Pulmonary artery endothelial cell (primary cell): Measurements from ENCODE around the gene SLC6A18. TPM values are rescaled to one million over a fixed set of nuclear protein-coding genes. Genes with fewer than 3 reads are reported as not detected.

Experiments used
- DNase-seq: peaks from one replicate; pipeline ENCODE4 v3.0.0-alpha.2; 2011; ENCODE audit warnings: low read depth, low spot score
- total RNA-seq: library from RNA; depleted of rRNA; stranded (reverse); fragments of >200 nt; gene quantifications from 2 replicates; pipeline ENCODE4 v1.2.3, GENCODE V29; 2014

Gene SLC6A18, protein sequence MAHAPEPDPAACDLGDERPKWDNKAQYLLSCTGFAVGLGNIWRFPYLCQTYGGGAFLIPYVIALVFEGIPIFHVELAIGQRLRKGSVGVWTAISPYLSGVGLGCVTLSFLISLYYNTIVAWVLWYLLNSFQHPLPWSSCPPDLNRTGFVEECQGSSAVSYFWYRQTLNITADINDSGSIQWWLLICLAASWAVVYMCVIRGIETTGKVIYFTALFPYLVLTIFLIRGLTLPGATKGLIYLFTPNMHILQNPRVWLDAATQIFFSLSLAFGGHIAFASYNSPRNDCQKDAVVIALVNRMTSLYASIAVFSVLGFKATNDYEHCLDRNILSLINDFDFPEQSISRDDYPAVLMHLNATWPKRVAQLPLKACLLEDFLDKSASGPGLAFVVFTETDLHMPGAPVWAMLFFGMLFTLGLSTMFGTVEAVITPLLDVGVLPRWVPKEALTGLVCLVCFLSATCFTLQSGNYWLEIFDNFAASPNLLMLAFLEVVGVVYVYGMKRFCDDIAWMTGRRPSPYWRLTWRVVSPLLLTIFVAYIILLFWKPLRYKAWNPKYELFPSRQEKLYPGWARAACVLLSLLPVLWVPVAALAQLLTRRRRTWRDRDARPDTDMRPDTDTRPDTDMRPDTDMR
- not detected in 2 replicates for total RNA-seq

DNA sequence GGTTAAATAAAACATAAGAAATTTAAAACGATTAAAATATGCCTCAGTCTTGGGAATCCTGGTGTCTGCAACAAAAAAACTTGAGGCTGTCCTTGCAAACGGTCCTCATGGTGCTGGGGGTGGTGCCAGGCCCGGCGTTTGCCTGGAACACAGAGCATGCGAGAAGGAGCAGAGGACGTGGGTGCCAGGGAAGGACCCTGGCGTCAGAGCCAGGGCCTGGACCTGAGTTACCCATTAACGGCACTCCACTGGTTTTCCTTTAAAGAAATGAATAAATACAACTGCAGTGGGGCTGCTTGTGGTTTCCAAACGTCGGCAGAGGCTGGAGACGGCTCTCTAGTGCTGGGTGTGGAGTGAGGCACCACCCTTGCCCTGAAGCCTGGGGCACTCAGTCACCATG, at the start of gene SLC6A18:
TSS of gene SLC6A18 (plus strand) at position 301 of the 400 bp plus-strand sequence. CDS start at position 398, 97 bp downstream.
- no peak for DNase-seq

DNA sequence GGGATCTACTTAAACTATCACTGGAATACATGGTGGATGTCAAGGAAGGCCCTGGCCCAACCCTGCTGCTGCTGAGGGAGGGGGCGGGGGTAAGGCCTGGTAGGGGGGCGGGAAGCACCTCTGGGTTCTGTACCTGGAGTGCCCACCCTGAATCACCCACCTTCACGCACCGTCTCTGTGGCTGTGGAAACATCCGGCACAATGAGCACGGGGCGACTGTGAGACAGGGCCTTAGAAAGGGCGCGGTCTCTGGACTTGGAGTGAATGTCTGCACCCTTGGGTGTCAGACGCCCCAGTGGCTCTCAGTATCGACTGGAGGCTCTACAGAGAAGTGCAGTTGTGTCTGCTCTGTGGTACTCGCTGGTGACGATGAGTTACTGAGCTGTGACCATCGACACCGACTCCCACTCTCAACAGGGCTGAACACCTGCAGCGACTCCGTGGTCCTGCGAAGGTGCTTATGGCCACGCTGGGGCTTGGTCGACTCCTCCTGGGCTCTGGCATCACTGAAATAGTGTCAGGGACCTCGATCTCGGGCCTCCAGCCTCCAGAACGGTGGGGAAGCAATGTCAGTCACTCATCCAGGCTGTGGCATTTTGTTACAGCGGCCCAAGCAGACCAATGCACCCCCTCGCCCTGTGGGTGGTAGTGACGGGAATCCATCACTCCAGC, 49.2 kb upstream of the SLC6A18 start:
- no peak for DNase-seq

DNA sequence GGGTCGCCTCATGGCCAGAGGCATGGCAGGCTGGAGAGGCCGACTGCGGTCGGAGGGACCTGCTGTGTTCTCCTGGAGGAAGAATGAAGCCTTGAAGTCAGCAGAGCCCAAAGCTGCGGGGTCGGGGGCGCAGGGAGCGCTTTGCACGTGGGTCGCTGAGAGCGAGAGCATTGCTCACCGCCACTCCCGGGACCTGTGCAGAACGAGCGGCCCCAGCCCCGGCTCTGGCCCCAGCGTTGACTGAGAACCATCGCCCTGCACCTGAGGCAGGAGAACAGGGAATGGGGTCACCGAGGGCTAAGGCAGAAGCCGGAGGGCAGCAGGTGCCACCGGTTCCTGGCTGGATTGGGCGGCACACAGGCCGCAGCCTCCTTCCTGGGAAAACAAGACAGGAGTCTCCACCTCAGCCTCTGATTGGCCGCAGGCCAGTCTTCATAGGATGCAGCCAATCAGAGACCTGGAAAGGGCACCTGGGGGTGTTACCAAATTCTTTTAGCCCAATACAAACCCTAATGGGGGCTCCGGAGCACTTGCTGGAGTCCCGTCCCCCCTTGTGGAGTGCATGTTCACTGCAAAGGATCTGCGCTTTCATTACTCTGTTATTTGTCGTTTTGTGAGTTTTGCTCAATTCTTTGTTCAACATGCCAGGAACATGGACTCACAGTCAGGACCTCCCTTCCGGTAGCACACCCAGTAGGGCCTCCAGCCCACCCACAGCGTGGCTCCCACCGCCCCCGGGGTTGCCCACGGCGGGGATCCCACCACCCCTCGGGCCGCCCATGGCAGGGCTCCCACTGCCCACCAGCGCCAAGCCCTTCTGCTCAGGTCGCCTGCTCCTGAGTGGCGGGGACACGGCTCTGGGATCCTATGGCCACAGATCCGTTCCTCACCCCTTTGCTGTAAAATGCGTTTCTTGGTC, 48.4 kb upstream of the SLC6A18 start:
- DNase-seq: no peak

DNA sequence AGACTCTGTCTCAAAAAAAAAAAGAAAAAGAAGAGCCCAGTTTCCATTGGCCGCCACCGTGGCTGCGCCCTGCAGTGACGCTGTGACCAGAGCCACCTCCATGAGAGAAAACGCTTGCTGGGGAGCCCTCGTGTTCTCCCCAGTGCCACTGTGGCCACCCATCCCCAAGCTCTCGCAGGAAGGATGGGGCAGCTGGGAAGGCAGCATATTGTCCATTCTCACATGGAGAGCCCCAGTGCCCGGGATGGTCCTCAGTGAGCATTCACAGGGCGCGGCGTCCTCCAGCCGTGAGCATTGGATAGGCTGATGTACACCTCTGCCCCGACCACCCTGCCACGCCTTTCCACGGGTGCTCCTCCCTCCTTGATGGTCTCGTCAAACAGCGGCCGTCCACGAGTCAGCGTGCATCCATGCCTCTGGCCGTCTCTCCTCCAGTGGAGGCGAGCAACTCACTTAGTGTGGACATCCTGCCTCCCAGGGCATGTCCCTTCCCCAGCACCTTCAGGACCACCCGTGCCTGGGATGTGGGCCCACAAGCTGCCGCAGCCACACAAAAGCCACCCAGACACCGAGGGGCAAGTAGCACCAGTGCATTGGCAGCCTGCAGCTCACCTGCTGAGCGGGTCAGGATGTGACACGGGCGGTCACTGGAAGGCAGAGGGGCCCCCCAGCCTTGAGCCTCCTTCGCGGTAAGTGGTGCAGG, 47.2 kb upstream of the SLC6A18 start:
- DNase-seq: no peak

DNA sequence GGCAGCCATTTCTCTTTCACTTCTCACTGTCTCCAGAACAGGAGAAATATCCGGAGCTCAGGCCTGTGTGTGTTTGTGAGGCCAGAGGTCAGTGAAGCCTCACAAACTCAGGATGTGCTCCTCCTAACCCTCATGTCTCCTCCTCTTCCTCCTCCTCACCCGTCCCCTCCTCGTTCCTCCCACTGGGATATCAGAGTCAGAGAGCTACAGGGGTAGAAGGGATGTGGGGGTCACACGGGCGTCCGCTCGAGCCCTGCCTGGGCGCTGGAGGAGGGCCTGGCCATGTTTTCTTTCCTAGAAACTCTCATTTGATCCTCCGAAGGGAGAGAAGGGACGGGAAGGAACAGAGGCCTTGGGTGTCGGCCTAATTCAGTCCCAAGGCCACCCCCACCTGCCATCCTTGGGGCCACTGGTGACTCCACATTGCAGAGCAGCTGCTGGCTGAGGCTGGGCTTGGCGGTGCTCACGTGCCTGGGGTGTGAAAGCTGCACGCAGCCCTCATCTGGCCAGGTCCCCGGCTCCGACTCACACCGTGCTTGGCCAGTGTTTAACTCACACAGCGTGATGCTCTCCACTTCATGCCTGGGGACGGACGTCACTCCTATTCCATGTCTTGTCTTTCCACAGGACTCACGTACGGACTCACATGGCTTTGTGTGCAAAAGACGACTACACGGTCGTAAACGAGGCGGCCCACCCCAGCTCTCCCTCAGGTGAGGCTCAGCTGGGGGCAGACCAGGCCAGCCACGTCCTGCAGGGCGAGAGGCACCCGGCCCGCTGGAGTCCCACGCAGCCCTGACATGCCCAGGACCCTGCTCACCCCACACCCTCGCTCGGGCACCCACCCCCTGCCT, 46.4 kb upstream of the SLC6A18 start:
- no peak for DNase-seq

DNA sequence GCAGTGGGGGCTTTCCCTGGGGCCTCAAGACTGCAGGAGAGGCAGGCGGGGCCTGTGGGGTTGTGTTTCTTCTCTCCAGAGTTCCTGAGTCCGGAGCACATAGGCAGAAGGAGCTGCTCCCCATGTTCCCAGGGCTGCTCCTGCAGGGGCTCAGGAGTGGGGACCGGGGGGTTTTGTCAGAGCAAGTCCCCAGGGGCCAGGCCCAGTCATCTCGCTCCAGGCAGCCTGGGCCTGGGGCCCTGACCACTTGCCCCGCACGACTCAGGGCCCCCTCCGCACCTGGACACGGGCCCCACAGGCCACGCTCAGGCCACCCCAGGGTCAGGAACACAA, 45.8 kb upstream of the SLC6A18 start:
- DNase-seq: no peak

DNA sequence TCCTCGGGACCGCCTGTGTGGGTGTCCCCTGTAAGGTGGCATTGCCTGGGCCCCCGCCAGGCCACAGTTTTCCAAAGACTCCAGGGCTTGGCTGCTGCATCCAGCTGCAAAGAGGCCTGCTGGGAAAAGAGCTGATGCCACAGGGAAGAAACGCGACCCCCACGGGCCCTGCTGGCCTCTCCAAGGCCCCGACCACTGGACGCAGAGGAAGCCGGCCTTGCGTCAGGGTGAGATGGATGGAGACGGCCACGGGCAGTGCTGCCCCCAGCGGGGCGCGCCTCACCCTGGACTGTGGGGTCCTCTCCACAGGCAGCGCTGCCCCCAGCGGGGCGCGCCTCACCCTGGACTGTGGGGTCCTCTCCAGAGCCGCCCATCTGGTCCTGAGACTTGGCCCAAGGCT, 45.1 kb upstream of the SLC6A18 start:
- DNase-seq: no peak

DNA sequence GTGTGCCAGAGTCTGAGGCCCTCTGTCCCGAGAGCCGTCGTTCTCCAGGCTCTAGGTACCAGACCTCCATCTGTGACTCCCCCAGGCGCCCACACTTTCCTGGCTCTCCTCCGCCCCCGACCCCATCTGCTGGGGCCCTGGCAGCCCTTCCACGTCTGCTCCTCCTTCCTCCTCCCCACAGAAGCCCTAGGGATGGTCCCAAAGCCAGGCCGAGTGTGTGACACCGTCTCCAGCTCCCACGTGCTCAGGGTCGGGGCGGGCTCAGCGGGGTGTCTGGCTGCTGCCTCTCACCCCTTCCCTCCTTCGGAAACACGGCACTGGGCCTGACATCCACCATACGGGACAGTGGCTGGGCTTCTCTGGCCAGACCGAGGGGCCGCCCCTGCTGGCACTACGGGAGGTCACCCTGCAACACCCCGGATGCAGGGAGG, 44.3 kb upstream of the SLC6A18 start:
- no peak for DNase-seq

DNA sequence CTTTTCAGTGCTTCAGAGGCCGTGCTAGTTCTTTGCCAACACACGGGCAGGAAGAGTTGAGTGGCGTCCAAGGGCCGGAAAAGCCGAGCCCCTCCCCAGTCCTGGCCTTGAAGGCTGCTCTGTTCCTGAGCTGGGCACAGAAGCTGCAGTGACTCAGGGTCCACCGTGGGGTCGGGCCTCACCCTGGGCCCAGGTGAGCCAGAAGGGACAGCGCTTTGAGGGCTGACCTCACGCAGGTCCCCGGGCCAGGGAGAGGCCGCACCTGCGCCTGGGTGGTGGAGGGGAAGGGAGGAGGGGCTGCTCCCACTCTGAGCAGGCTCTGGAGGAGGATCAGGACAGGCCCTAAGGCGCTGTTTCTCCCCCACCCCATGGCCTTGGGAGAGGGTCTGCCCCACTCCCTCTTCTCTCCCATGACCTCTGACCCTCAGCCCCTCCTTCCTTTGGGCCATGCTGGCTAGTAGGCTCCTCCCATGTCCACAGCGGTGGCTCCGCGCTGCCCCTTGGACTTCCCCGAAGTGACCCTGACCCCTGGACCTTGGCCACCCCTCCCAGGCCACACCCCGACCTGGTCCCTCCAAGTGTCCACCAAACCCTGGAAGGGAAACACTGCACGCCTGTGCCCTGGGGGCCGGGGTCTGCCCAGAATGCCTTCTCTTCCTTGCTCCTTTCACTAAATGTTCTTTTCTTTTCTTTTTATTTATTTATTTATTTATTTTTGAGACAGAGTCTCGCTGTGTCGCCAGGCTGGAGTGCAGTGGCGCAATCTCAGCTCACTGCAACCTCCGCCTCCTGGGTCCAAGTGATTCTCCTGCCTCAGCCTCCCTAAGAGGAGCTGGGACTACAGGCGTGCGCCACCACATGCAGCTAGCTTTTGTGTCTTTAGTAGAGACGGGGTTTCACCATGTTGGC, 43.5 kb upstream of the SLC6A18 start:
- no peak for DNase-seq

DNA sequence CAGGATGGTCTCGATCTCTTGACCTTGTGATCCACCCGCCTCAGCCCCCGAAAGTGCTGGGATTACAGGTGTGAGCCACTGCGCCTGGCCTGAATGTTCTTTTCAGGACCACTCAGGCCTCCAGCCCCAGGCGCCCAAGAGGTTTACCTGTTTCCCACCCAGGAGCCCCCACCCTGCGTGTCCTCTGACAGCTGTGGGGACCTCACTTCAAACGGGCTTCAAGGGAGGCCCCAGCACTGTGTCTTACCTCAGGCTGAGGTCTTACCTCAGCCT, 42.9 kb upstream of the SLC6A18 start:
- no peak for DNase-seq

DNA sequence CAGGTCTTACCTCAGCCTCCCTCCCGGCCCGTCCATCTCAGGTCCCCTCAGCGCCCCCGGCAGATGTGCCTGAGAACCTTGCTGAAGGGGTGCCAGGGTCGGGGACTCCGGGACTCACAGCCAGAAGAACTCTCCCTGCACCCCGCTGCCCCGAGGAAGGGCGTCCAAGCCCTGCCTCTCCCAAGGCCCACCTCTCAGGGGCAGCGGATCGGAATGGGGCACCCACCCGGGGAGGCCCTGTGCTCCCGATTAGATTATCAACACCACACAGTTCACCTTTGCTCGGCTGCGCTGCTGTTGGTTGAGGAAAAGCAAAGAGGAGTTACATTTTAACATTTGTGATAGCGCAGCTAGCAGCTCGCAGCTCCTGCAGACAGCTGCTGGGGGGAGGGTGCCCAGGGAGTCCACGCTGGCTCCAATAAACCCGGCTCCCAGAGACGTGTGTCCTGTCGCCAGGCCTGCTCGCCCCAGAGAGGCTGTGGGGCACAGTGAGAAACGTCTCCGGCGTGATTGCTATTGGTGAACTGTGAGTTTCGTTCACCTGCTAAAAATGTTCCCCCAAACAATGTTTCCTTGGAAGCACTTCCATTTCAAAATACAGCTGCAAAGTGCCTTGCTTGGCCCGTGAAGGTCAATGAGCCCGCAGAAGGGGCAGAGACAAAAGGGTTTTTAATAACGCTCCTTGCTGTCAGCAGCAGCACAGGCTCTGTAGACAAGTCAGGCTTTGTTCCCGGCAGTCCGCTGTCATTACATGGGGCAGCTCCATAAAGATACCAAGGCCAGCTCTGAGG, 42.4 kb upstream of the SLC6A18 start:
- no peak for DNase-seq

DNA sequence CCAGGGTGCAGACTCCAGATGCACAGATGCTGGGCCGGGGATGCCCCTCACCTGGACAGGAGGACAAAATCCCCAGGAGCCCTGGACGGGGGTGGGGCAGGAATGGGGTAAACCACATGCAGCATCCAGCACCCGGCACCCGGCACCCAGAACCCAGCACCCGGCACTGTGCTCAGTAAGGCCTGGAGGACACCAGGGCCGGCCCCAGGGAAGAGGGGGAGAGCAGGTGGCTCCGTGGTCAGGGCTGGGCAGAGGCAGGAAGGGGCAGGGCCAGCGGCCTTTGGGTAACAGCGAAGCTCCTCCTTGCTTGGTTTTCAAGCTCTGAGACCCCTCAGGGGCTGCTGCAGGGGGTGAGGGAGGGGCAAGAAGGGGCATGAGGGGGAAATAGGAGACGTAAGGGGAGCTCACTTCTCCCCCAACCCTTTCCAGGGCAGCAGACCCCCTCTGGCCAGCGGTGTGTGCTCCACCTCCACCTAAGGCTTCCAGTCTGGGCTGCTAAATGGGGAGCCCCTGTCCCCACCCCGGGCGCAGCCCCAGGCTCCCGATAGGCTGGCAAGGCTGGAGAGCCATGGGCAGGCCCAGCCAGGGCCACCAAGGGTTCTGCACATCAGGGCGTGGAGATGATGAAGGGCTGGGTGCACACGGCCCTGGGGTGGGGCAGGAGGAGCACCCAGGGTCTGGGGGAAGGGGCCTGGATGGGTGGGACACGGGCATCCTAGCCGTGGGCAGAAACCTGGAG, 41.6 kb upstream of the SLC6A18 start:
- no peak for DNase-seq

DNA sequence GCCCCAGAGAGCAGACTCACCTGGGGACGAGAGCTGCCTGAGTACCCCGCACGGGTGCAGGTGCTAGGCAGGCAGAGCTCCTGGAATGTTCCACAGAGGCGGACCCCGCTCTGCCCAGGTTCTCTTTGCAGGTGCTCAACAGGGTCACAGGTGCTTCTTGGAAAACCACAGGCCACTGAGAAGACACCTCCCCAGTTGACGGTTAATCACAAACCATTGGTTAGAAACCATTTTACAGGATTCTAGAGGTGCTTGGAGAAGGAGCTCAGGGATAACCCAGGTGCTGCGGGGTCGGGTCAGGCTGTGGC, 41.1 kb upstream of the SLC6A18 start:
- DNase-seq: no peak

DNA sequence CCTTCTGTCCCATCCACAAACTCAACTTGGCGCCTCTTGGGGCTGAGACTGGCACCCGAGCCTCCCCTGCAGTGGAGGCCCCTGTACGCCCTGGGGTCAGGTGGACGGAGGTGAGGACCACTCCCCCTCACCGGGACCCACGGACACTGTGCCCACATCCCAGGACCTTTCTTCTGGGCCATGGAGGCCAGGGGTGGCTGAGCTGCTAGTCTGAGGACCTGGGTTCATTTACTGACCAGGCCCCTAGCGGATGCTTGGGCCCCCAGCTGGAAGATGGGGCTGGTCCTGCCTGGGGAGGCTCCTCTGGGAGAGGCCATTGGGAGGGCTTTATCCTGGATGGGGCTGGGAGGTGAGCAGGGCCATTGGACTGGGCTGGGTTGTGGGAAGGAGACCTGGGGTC, 40.7 kb upstream of the SLC6A18 start:
- no peak for DNase-seq

DNA sequence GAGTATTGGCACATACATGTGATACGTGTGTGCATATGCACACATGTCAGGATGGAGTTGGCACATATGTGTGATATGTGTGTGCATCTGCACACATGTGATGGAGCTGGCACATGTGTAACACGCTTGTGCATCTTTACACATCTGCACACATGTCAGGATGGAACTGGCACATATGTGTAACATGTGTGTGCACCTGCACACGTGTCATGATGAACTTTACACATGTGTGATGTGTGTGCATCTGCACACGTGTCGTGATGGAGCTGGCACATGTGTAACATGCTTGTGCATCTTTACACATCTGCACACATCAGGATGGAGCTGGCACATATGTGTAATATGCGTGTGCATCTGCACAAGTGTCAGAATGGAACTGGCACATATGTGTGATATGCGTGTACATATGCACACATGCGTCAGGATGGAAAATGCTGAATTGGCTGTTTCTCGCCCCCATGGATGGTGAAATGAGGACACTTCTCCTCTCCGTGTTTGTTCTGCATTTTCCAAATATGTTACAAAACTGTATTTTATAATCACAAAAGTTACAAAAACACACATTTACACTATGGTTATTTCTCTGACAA, 40.0 kb upstream of the SLC6A18 start:
- DNase-seq: no peak

DNA sequence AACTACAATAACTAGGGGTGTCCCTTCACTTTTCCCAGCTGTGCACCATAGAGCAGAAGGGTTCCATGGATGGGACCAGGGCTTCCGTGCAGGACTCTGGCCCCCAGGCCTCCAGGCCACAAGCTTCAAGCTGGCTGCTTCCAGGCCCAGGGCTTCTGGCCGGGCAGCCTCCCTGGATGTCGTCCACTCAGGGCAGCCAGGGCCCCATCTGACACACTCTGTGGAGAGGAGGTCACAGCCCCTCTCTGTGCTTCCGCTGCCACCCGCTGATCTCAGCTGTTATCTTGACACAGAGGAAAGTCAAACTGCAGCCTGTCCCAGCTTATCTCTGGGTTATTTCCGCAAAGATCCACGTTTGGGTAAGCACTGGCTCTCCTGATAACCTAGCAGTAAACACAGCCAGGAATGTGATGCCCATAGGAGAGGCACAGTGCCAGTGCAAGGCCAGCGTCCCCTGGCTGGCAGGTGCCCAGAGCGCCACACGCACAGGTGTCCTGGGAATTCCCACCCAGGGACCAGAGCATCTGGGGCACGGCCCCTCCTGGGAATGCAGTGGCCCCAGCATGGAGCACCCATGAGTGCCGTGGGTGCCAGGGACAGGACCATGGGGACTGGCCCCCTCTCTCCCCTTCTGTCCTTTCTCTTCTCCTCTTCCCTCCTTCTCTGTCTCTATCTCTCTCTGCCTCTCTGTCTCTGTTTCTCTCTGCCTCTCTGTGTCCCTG, 39.4 kb upstream of the SLC6A18 start:
- DNase-seq: no peak
